Activated CD8-positive, alpha-beta T cell treated with anti-CD3 and anti-CD28 coated beads for 36 hours (primary cell): ENCODE results near the gene TMUB1. TPM values are rescaled to one million over a fixed set of nuclear protein-coding genes. Genes with fewer than 3 reads are reported as not detected.

ENCODE experiments used
- ATAC-seq: fragments of 200-7000 bp; cut with Tn5 transposase; one replicate; pipeline ENCODE4 v1.10.0; 2021; ENCODE audit warnings: mild to moderate bottlenecking, moderate library complexity
- CTCF ChIA-PET: fragments of 350-600 bp; sonication (Branson Sonifier 250); formaldehyde crosslinking; loops from one replicate; lab custom pipeline; 2021; ENCODE audit warnings: antibody characterized with exemption; lab: Charles Lee
- POLR2A ChIA-PET: fragments of 350-600 bp; sonication (Branson Sonifier 250); formaldehyde crosslinking; loops from one replicate; lab custom pipeline; 2021; ENCODE audit warnings: antibody characterized with exemption; lab: Charles Lee
- DNase-seq: peaks from one replicate; pipeline ENCODE4 v3.0.0-alpha.2; 2020
- H3K27ac Mint-ChIP-seq: one replicate; pipeline ENCODE4 v1.8.0; 2021; ENCODE audit warnings: mild to moderate bottlenecking, mixed read lengths
- H3K27me3 Mint-ChIP-seq: one replicate; pipeline ENCODE4 v1.8.0; 2021; ENCODE audit warnings: mixed read lengths
- H3K36me3 Mint-ChIP-seq: one replicate; pipeline ENCODE4 v1.8.0; 2021; ENCODE audit warnings: low read depth, mixed read lengths
- H3K4me1 Mint-ChIP-seq: one replicate; pipeline ENCODE4 v1.8.0; 2021; ENCODE audit warnings: low read depth, mixed read lengths
- H3K4me3 Mint-ChIP-seq: one replicate; pipeline ENCODE4 v1.8.0; 2021; ENCODE audit warnings: mild to moderate bottlenecking, moderate library complexity, mixed read lengths
- H3K9me3 Mint-ChIP-seq: one replicate; pipeline ENCODE4 v1.8.0; 2021; ENCODE audit warnings: mixed read lengths
- CTCF ChIP-seq: fragments of 200-600 bp; IDR thresholded peaks from one replicate; pipeline ENCODE4 v1.8.0; 2022; ENCODE audit warnings: antibody characterized with exemption, mild to moderate bottlenecking
- intact Hi-C: fragments of 100-400 bp; cut with micrococcal nuclease; formaldehyde crosslinking; loops from one replicate; pipeline ENCODE4 v1.10.0; 2022
- total RNA-seq, 2 experiments: library from RNA; stranded (reverse); gene quantifications; one replicate each; pipeline ENCODE4 v1.2.3, GENCODE V29; 2021

Gene TMUB1
- total RNA-seq, 2 experiments from 2014 or later: 59.7 to 64.2 TPM

- POLR2A ChIA-PET: no interaction called here
- H3K4me3 Mint-ChIP-seq: no peak overlapping the region
These were observed 20.7 kb downstream of the TMUB1 start for GRCh38 chr7:151062399-151063211.

GRCh38 chr7:151062111-151062398, 21.2 kb downstream of the TMUB1 start:
- no peaks in the 10 kb centered on the region for H3K27me3 Mint-ChIP-seq
- ChIA-PET CTCF (no interaction called here), POLR2A (no interaction called here)
- H3K27ac Mint-ChIP-seq: no peak overlapping the region
- TF ChIP-seq CTCF: no peak
- H3K4me3 Mint-ChIP-seq: peak overlapping the region; percentile 95
- DNase-seq (no peak), ATAC-seq (no peak)
- H3K9me3 Mint-ChIP-seq: no peaks in the 10 kb centered on the region
- peaks cover 29% of the 10 kb centered on the region for H3K4me1 Mint-ChIP-seq
- intact Hi-C loops: no loop called here
- peaks cover 5% of the 10 kb centered on the region for H3K36me3 Mint-ChIP-seq

More at GRCh38 chr7:151062399-151063211, 20.7 kb downstream of the TMUB1 start:
- CTCF ChIA-PET: interaction anchor here (1.5 kb wide), 2 partner anchors 23 to 182 kb away, joined by 4 read pairs; no protein-coding TSS in a partner anchor
- no peak for ATAC-seq
- no peaks in the 10 kb centered on the region for H3K27me3 Mint-ChIP-seq
- DNase-seq: no peak
- no peak for TF ChIP-seq CTCF
- H3K4me1 Mint-ChIP-seq: peaks cover 24% of the 10 kb centered on the region
- H3K9me3 Mint-ChIP-seq: no peaks in the 10 kb centered on the region
- intact Hi-C loops: no loop called here
- H3K27ac Mint-ChIP-seq: no peak overlapping the region
- peaks cover 5% of the 10 kb centered on the region for H3K36me3 Mint-ChIP-seq

GRCh38 chr7:151061213-151062110, 21.8 kb downstream of the TMUB1 start:
- DNase-seq: no peak
- ChIA-PET POLR2A (no interaction called here), CTCF (interaction anchor here (1.2 to 1.7 kb wide), 3 partner anchors 19 to 49 kb away, joined by 5 to 10 read pairs (median 6); partner anchors contain the start of gene FASTK)
- Mint-ChIP-seq H3K9me3 (no peaks in the 10 kb centered on the region), H3K36me3 (peaks cover 5% of the 10 kb centered on the region), H3K27me3 (no peaks in the 10 kb centered on the region), H3K4me3 (peak overlapping the region; percentile 95), H3K27ac (no peak overlapping the region), H3K4me1 (peaks cover 35% of the 10 kb centered on the region)
- intact Hi-C loops: no loop called here
- no peak for ATAC-seq
- TF ChIP-seq CTCF: no peak

- Mint-ChIP-seq H3K9me3 (no peaks in the 10 kb centered on the region), H3K27ac (peak overlapping the region; percentile 72), H3K4me3 (peak overlapping the region; percentile 95), H3K36me3 (peaks cover 5% of the 10 kb centered on the region), H3K27me3 (no peaks in the 10 kb centered on the region), H3K4me1 (peaks cover 35% of the 10 kb centered on the region)
- no peak for TF ChIP-seq CTCF
- intact Hi-C loops: no loop called here
- ATAC-seq: no peak
- ChIA-PET POLR2A (interaction anchor here (0.6 to 1.6 kb wide), 5 partner anchors 9 to 43 kb away, joined by 3 to 8 read pairs (median 3); no protein-coding TSS in a partner anchor), CTCF (interaction anchor here (0.8 to 1.7 kb wide), 6 partner anchors 16 to 50 kb away, joined by 3 to 10 read pairs (median 4); partner anchors contain the start of gene FASTK)
- peak; percentile 31 for DNase-seq
These were observed 22.7 kb downstream of the TMUB1 start for GRCh38 chr7:151060416-151061212.
